Embryonic facial prominence (tissue), 1 donor: Measurements from ENCODE around the gene CARD6.
A peak's percentile ranks its signal among the peaks of the same experiment; 100 is the strongest.
"Not testable (repeated sequence)": the region's sequence is repeated elsewhere in the genome, so short reads cannot be mapped to it uniquely, and the experiment has no call there.

ENCODE experiments used
- DNase-seq: peaks from one replicate; pipeline ENCODE4 v3.0.0-alpha.2; 2016; ENCODE audit errors: extremely low spot score

The CARD6 gene

GRCh38 chr5:40841068-40841805, at the start of gene CARD6:
CARD6 (plus strand) TSS chr5:40841367; CDS start chr5:40841383, 16 bp downstream.
- no peak for DNase-seq

- no peak for DNase-seq
These were observed 49.4 kb upstream of the CARD6 start for GRCh38 chr5:40791715-40792139.

- not testable (repeated sequence) for DNase-seq
These were observed 48.5 kb upstream of the CARD6 start for GRCh38 chr5:40792691-40793090.

GRCh38 chr5:40794340-40794739, 46.8 kb upstream of the CARD6 start:
- not testable (repeated sequence) for DNase-seq

GRCh38 chr5:40794877-40795276, 46.3 kb upstream of the CARD6 start:
- not testable (repeated sequence) for DNase-seq

- no peak for DNase-seq
These were observed 44.7 kb upstream of the CARD6 start for GRCh38 chr5:40796487-40796889.

GRCh38 chr5:40797273-40798011, 43.7 kb upstream of the CARD6 start:
- DNase-seq: no peak

GRCh38 chr5:40798012-40798800, 43.0 kb upstream of the CARD6 start, which contains the start of gene PRKAA1:
PRKAA1 (minus strand) TSS chr5:40798374; CDS start chr5:40798189, 185 bp downstream.
- peak; percentile 87 for DNase-seq

- no peak for DNase-seq
These were observed 42.4 kb upstream of the CARD6 start for GRCh38 chr5:40798801-40799210.

- DNase-seq: no peak
These were observed 41.9 kb upstream of the CARD6 start for GRCh38 chr5:40799258-40799657.

- no peak for DNase-seq
These were observed 39.2 kb upstream of the CARD6 start for GRCh38 chr5:40801771-40802562.

GRCh38 chr5:40812125-40812524, 29.0 kb upstream of the CARD6 start:
- DNase-seq: no peak

GRCh38 chr5:40813698-40814281, 27.4 kb upstream of the CARD6 start:
- no peak for DNase-seq

GRCh38 chr5:40823459-40823858, 17.7 kb upstream of the CARD6 start:
- DNase-seq: no peak

- DNase-seq: not testable (repeated sequence)
These were observed 15.6 kb upstream of the CARD6 start for GRCh38 chr5:40825461-40826043.

GRCh38 chr5:40826489-40827187, 14.5 kb upstream of the CARD6 start:
- DNase-seq: no peak

- DNase-seq: no peak
These were observed 13.8 kb upstream of the CARD6 start for GRCh38 chr5:40827188-40827977.

- DNase-seq: no peak
These were observed 13.0 kb upstream of the CARD6 start for GRCh38 chr5:40828021-40828631.
